Activated CD4-positive, alpha-beta T cell treated with anti-CD3 and anti-CD28 coated beads, Interleukin-2, amount 10 ng/mL, durations not matched to agents 24 days and 14 days (primary cell): ENCODE measurements around the gene CREG2. TPM values are rescaled to one million over a fixed set of nuclear protein-coding genes. Genes with fewer than 3 reads are reported as not detected.

Experiments used
- DNase-seq: peaks from one replicate; pipeline ENCODE4 v3.0.0; 2022
- H3K27ac Mint-ChIP-seq: one replicate; pipeline ENCODE4 v1.8.0; 2022; ENCODE audit warnings: mild to moderate bottlenecking, mixed read lengths
- H3K27me3 Mint-ChIP-seq: one replicate; pipeline ENCODE4 v1.8.0; 2022; ENCODE audit warnings: mixed read lengths
- H3K36me3 Mint-ChIP-seq: one replicate; pipeline ENCODE4 v1.8.0; 2022; ENCODE audit warnings: low read depth, mild to moderate bottlenecking, mixed read lengths
- H3K4me1 Mint-ChIP-seq: one replicate; pipeline ENCODE4 v1.8.0; 2021; ENCODE audit warnings: mixed read lengths
- H3K4me3 Mint-ChIP-seq: one replicate; pipeline ENCODE4 v1.8.0; 2022; ENCODE audit warnings: mild to moderate bottlenecking, moderate library complexity, mixed read lengths
- H3K9me3 Mint-ChIP-seq: one replicate; pipeline ENCODE4 v1.8.0; 2021; ENCODE audit warnings: mixed read lengths
- intact Hi-C: fragments of 100-400 bp; cut with micrococcal nuclease; formaldehyde crosslinking; loops from one replicate; pipeline ENCODE4 v1.15.1; 2023
- total RNA-seq: library from RNA; stranded (reverse); gene quantifications from 2 replicates; pipeline ENCODE4 v1.2.3, GENCODE V29; 2022

The CREG2 gene
- total RNA-seq, 1 donor from 2014 or later, result not detected

GRCh38 chr2:101418460-101419095 lies 31.3 kb upstream of the CREG2 start:
- no peak for DNase-seq
- intact Hi-C loops, result loop anchor here (1.0 to 2.0 kb wide), 2 partner anchors 318 to 413 kb away; no protein-coding TSS in a partner anchor
- Mint-ChIP-seq H3K4me3 (no peak overlapping the region), H3K27me3 (no peaks in the 10 kb centered on the region), H3K27ac (no peak overlapping the region), H3K9me3 (no peaks in the 10 kb centered on the region), H3K4me1 (no peaks in the 10 kb centered on the region), H3K36me3 (no peaks in the 10 kb centered on the region)

- Mint-ChIP-seq H3K36me3 (no peaks in the 10 kb centered on the region), H3K27me3 (no peaks in the 10 kb centered on the region)
Observed at GRCh38 chr2:101416609-101417008, 29.3 kb upstream of the CREG2 start.

GRCh38 chr2:101415884-101416283 lies 28.6 kb upstream of the CREG2 start:
- Mint-ChIP-seq H3K9me3 (no peaks in the 10 kb centered on the region), H3K4me3 (no peak overlapping the region), H3K27ac (no peak overlapping the region), H3K36me3 (no peaks in the 10 kb centered on the region), H3K27me3 (no peaks in the 10 kb centered on the region), H3K4me1 (no peaks in the 10 kb centered on the region)
- intact Hi-C loops, result no loop called here
- no peak for DNase-seq

More at GRCh38 chr2:101416609-101417008, 29.3 kb upstream of the CREG2 start:
- DNase-seq, result no peak
- no peaks in the 10 kb centered on the region for H3K9me3 Mint-ChIP-seq
- H3K4me3 Mint-ChIP-seq, result no peak overlapping the region
- no peak overlapping the region for H3K27ac Mint-ChIP-seq
- H3K4me1 Mint-ChIP-seq, result no peaks in the 10 kb centered on the region
- intact Hi-C loops, result no loop called here

- H3K4me1 Mint-ChIP-seq, result no peaks in the 10 kb centered on the region
- no peak overlapping the region for H3K4me3 Mint-ChIP-seq
- H3K27ac Mint-ChIP-seq, result no peak overlapping the region
- H3K9me3 Mint-ChIP-seq, result no peaks in the 10 kb centered on the region
- DNase-seq, result no peak
- intact Hi-C loops, result no loop called here
- H3K36me3 Mint-ChIP-seq, result no peaks in the 10 kb centered on the region
- no peaks in the 10 kb centered on the region for H3K27me3 Mint-ChIP-seq
Observed at GRCh38 chr2:101415220-101415619, 27.9 kb upstream of the CREG2 start.

- Mint-ChIP-seq H3K36me3 (no peaks in the 10 kb centered on the region), H3K9me3 (no peaks in the 10 kb centered on the region), H3K4me1 (no peaks in the 10 kb centered on the region), H3K27ac (no peak overlapping the region), H3K27me3 (peaks cover under 1% of the 10 kb centered on the region), H3K4me3 (no peak overlapping the region)
- no peak for DNase-seq
- intact Hi-C loops, result no loop called here
Observed at GRCh38 chr2:101412092-101412694, 24.9 kb upstream of the CREG2 start.

- Mint-ChIP-seq H3K4me1 (peaks cover 1% of the 10 kb centered on the region), H3K36me3 (no peaks in the 10 kb centered on the region), H3K4me3 (no peak overlapping the region), H3K27me3 (peaks cover 3% of the 10 kb centered on the region), H3K27ac (no peak overlapping the region), H3K9me3 (no peaks in the 10 kb centered on the region)
- intact Hi-C loops, result no loop called here
- no peak for DNase-seq
Observed at GRCh38 chr2:101410746-101411145, 23.4 kb upstream of the CREG2 start.

GRCh38 chr2:101410114-101410513 lies 22.8 kb upstream of the CREG2 start:
- no peak for DNase-seq
- peaks cover 5% of the 10 kb centered on the region for H3K4me1 Mint-ChIP-seq
- no peaks in the 10 kb centered on the region for H3K36me3 Mint-ChIP-seq
- H3K9me3 Mint-ChIP-seq, result no peaks in the 10 kb centered on the region
- intact Hi-C loops, result no loop called here
- H3K27ac Mint-ChIP-seq, result no peak overlapping the region
- peaks cover 3% of the 10 kb centered on the region for H3K27me3 Mint-ChIP-seq
- no peak overlapping the region for H3K4me3 Mint-ChIP-seq

- no peak overlapping the region for H3K27ac Mint-ChIP-seq
- H3K4me3 Mint-ChIP-seq, result no peak overlapping the region
- intact Hi-C loops, result no loop called here
- H3K9me3 Mint-ChIP-seq, result no peaks in the 10 kb centered on the region
- H3K4me1 Mint-ChIP-seq, result peaks cover 5% of the 10 kb centered on the region
- peaks cover 3% of the 10 kb centered on the region for H3K27me3 Mint-ChIP-seq
- no peak for DNase-seq
- H3K36me3 Mint-ChIP-seq, result no peaks in the 10 kb centered on the region
Observed at GRCh38 chr2:101409699-101410098, 22.4 kb upstream of the CREG2 start.

GRCh38 chr2:101408925-101409324 lies 21.6 kb upstream of the CREG2 start:
- Mint-ChIP-seq H3K27me3 (peaks cover 3% of the 10 kb centered on the region), H3K9me3 (no peaks in the 10 kb centered on the region), H3K36me3 (no peaks in the 10 kb centered on the region), H3K4me1 (peaks cover 5% of the 10 kb centered on the region), H3K27ac (no peak overlapping the region), H3K4me3 (no peak overlapping the region)
- no peak for DNase-seq
- intact Hi-C loops, result no loop called here

- no peak for DNase-seq
- Mint-ChIP-seq H3K36me3 (no peaks in the 10 kb centered on the region), H3K27me3 (peaks cover 3% of the 10 kb centered on the region), H3K4me1 (peaks cover 5% of the 10 kb centered on the region), H3K9me3 (no peaks in the 10 kb centered on the region), H3K4me3 (no peak overlapping the region), H3K27ac (no peak overlapping the region)
- intact Hi-C loops, result no loop called here
Observed at GRCh38 chr2:101405351-101405899, 18.1 kb upstream of the CREG2 start.

GRCh38 chr2:101403745-101404144 lies 16.4 kb upstream of the CREG2 start:
- no peaks in the 10 kb centered on the region for H3K9me3 Mint-ChIP-seq
- peaks cover 10% of the 10 kb centered on the region for H3K27me3 Mint-ChIP-seq
- intact Hi-C loops, result no loop called here
- H3K4me3 Mint-ChIP-seq, result no peak overlapping the region
- no peak overlapping the region for H3K27ac Mint-ChIP-seq
- H3K4me1 Mint-ChIP-seq, result peaks cover 7% of the 10 kb centered on the region
- H3K36me3 Mint-ChIP-seq, result no peaks in the 10 kb centered on the region
- no peak for DNase-seq

- Mint-ChIP-seq H3K4me3 (no peak overlapping the region), H3K36me3 (no peaks in the 10 kb centered on the region), H3K4me1 (peaks cover 11% of the 10 kb centered on the region), H3K27ac (no peak overlapping the region), H3K27me3 (peaks cover 10% of the 10 kb centered on the region), H3K9me3 (no peaks in the 10 kb centered on the region)
- intact Hi-C loops, result no loop called here
- no peak for DNase-seq
Observed at GRCh38 chr2:101402630-101403029, 15.3 kb upstream of the CREG2 start.

GRCh38 chr2:101401906-101402305 lies 14.6 kb upstream of the CREG2 start:
- Mint-ChIP-seq H3K36me3 (no peaks in the 10 kb centered on the region), H3K4me3 (no peak overlapping the region), H3K27me3 (peaks cover 11% of the 10 kb centered on the region), H3K9me3 (no peaks in the 10 kb centered on the region), H3K27ac (no peak overlapping the region), H3K4me1 (peaks cover 11% of the 10 kb centered on the region)
- no peak for DNase-seq
- intact Hi-C loops, result no loop called here

- H3K36me3 Mint-ChIP-seq, result no peaks in the 10 kb centered on the region
- no peaks in the 10 kb centered on the region for H3K9me3 Mint-ChIP-seq
- no peak overlapping the region for H3K4me3 Mint-ChIP-seq
- H3K27me3 Mint-ChIP-seq, result peaks cover 11% of the 10 kb centered on the region
- H3K27ac Mint-ChIP-seq, result no peak overlapping the region
- H3K4me1 Mint-ChIP-seq, result peaks cover 11% of the 10 kb centered on the region
- DNase-seq, result no peak
- intact Hi-C loops, result no loop called here
Observed at GRCh38 chr2:101401326-101401665, 14.0 kb upstream of the CREG2 start.
